HL-60 (cell line): Measurements from ENCODE around the gene NFAT5.

Experiments
- POLR2AphosphoS5 ChIP-seq: IDR thresholded peaks from 2 replicates; pipeline ENCODE4 v1.6.1; 2012; ENCODE audit warnings: low read depth
- SPI1 ChIP-seq: IDR thresholded peaks from 2 replicates; pipeline ENCODE4 v1.6.1; 2012; ENCODE audit warnings: low read depth, mild to moderate bottlenecking, borderline replicate concordance
- TF ChIP-seq, protein P1 (sequence below): IDR thresholded peaks from one replicate; pipeline ENCODE4 v1.5.1; 2011; ENCODE audit warnings: low read length, control low read depth, inconsistent platforms; ENCODE audit not compliant: insufficient read depth
- TF ChIP-seq, protein P2 (sequence below): IDR thresholded peaks from 2 replicates; pipeline ENCODE4 v1.6.1; 2012; ENCODE audit warnings: low read depth; ENCODE audit not compliant: insufficient replicate concordance

DNA sequence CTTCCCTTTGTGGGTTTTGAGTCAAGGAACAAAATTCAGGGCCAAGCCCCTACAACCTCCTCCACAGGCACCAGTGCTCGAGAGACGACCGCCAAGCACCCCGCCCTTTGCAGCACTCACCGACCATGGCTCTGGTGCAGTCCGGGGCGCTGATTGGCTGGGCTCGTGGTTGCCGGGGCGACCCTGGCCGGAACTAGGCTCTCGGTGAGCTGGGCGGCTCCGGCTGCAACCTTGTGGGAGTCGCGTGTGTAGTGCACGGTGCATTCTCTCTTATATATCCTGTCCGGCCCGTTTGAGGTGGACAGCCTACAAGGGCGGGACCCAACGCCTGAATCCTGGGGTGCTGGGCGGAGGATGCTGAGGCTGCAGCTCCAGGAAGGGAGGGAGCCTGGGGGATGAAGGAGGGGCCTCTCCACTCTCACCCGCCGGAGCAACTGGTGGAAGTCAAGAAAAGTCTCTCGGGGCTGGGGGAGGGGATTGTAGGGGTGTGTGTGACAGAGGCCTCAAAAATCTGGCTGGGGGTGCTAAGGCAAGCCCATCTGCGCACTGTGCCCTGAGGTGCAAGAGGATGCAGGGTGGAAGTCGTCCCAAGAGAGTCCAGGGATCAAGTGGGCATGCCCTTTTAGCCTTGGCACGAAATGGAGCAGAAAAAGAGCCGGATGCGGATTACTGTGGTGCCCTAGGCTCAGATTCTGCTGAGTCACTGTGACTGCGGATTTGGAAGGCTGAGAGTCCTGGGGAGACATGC is 160.7 kb downstream of the NFAT5 start, which contains the start of gene NQO1:
- TF ChIP-seq, protein P1, sequence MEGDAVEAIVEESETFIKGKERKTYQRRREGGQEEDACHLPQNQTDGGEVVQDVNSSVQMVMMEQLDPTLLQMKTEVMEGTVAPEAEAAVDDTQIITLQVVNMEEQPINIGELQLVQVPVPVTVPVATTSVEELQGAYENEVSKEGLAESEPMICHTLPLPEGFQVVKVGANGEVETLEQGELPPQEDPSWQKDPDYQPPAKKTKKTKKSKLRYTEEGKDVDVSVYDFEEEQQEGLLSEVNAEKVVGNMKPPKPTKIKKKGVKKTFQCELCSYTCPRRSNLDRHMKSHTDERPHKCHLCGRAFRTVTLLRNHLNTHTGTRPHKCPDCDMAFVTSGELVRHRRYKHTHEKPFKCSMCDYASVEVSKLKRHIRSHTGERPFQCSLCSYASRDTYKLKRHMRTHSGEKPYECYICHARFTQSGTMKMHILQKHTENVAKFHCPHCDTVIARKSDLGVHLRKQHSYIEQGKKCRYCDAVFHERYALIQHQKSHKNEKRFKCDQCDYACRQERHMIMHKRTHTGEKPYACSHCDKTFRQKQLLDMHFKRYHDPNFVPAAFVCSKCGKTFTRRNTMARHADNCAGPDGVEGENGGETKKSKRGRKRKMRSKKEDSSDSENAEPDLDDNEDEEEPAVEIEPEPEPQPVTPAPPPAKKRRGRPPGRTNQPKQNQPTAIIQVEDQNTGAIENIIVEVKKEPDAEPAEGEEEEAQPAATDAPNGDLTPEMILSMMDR: no peak
- TF ChIP-seq, protein P2, sequence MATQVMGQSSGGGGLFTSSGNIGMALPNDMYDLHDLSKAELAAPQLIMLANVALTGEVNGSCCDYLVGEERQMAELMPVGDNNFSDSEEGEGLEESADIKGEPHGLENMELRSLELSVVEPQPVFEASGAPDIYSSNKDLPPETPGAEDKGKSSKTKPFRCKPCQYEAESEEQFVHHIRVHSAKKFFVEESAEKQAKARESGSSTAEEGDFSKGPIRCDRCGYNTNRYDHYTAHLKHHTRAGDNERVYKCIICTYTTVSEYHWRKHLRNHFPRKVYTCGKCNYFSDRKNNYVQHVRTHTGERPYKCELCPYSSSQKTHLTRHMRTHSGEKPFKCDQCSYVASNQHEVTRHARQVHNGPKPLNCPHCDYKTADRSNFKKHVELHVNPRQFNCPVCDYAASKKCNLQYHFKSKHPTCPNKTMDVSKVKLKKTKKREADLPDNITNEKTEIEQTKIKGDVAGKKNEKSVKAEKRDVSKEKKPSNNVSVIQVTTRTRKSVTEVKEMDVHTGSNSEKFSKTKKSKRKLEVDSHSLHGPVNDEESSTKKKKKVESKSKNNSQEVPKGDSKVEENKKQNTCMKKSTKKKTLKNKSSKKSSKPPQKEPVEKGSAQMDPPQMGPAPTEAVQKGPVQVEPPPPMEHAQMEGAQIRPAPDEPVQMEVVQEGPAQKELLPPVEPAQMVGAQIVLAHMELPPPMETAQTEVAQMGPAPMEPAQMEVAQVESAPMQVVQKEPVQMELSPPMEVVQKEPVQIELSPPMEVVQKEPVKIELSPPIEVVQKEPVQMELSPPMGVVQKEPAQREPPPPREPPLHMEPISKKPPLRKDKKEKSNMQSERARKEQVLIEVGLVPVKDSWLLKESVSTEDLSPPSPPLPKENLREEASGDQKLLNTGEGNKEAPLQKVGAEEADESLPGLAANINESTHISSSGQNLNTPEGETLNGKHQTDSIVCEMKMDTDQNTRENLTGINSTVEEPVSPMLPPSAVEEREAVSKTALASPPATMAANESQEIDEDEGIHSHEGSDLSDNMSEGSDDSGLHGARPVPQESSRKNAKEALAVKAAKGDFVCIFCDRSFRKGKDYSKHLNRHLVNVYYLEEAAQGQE: no peak
- TF ChIP-seq SPI1 (no peak), POLR2AphosphoS5 (peak; percentile 45; the same call in 1 of the 2 replicates)
